Measurements from ENCODE around the gene SNX27.
"Not testable (repeated sequence)": the region's sequence is repeated elsewhere in the genome, so short reads cannot be mapped to it uniquely, and the experiment has no call there.

Gene SNX27

GRCh38 chr1:151606384-151606783 lies 5.5 kb upstream of the SNX27 start:
- DNase-seq, result no peak

GRCh38 chr1:151606857-151607256 lies 5.0 kb upstream of the SNX27 start:
- no peak for DNase-seq

- no peak for DNase-seq
Observed at GRCh38 chr1:151610142-151610541, 1.7 kb upstream of the SNX27 start.

GRCh38 chr1:151611288-151611790 lies 511 bp upstream of the SNX27 start:
- no peak for DNase-seq

- DNase-seq, result peak; percentile 8
Observed at GRCh38 chr1:151612501-151613281, 841 bp downstream of the SNX27 start.

- no peak for DNase-seq
Observed at GRCh38 chr1:151613282-151613780, 1.5 kb downstream of the SNX27 start.

- DNase-seq, result no peak
Observed at GRCh38 chr1:151615711-151616504, 4.1 kb downstream of the SNX27 start.

- no peak for DNase-seq
Observed at GRCh38 chr1:151616505-151616849, 4.6 kb downstream of the SNX27 start.

GRCh38 chr1:151618003-151618402 lies 6.2 kb downstream of the SNX27 start:
- no peak for DNase-seq

- no peak for DNase-seq
Observed at GRCh38 chr1:151618470-151618869, 6.6 kb downstream of the SNX27 start.

- not testable (repeated sequence) for DNase-seq
Observed at GRCh38 chr1:151618996-151619395, 7.1 kb downstream of the SNX27 start.

- DNase-seq, result no peak
Observed at GRCh38 chr1:151619489-151620093, 7.7 kb downstream of the SNX27 start.

GRCh38 chr1:151620286-151620685 lies 8.4 kb downstream of the SNX27 start:
- no peak for DNase-seq

GRCh38 chr1:151621351-151621750 lies 9.5 kb downstream of the SNX27 start:
- no peak for DNase-seq

- DNase-seq, result no peak
Observed at GRCh38 chr1:151624783-151625182, 12.9 kb downstream of the SNX27 start.

- DNase-seq, result no peak
Observed at GRCh38 chr1:151626740-151627334, 15.0 kb downstream of the SNX27 start.

GRCh38 chr1:151629278-151629677 lies 17.4 kb downstream of the SNX27 start:
- DNase-seq, result no peak

GRCh38 chr1:151635479-151636072 lies 23.7 kb downstream of the SNX27 start:
- DNase-seq, result no peak

- DNase-seq, result no peak
Observed at GRCh38 chr1:151638074-151638775, 26.4 kb downstream of the SNX27 start.

- no peak for DNase-seq
Observed at GRCh38 chr1:151638812-151639211, 27.0 kb downstream of the SNX27 start.

GRCh38 chr1:151639466-151639865 lies 27.6 kb downstream of the SNX27 start:
- DNase-seq, result no peak

GRCh38 chr1:151641229-151641628 lies 29.4 kb downstream of the SNX27 start:
- no peak for DNase-seq

All from stimulated activated naive CD4-positive, alpha-beta T cell treated with Interleukin-2 at 50 U/mL for 16 hours (primary cell).